ENCODE data around the gene PAH. TPM values are rescaled to one million over a fixed set of nuclear protein-coding genes. Genes with fewer than 3 reads are reported as not detected.

Gene PAH
- not detected for total RNA-seq

DNA sequence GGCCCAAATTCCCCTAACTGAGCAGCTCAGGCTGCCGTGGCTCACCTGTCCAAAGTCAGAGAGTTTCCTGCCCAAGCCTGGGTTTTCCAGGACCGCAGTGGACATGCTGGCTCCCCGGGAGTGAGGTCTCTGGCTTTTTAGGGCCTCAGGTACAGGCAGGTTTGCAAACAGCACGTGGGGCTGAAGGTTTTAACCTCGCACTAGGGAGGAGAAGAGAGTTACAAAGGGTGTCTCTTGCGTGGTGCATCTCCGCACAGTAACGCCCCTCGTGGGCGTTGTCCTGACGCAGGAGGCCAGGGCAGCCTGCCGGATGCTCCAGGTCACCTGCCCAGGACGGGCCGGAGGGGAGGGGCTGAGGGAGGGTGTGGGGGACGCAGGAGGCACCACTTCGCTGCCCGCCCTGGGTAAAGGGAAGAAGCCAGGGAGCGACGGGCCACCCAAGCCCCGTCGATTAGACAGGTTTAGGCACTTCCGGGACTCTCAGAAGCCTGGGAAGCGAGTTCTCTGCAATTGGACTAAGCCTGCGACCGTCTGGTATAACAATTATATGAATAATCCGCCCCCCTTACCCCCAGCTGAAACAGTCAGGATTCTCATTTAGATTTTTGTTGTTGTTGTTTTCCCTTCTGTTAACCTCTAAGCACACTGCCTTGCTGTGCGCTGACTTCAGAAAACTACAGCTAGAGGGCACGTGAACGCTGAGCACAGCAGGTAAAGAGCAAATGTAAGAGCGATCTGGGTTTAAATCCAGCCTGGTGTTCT lies at the start of gene PAH:
TSS of gene PAH (minus strand) at position 219 of the 762 bp plus-strand sequence. CDS start at position 105, 114 bp downstream.
- no peak within 1 kb of the TSS for H3K4me3 ChIP-seq
- TF ChIP-seq, protein P1, sequence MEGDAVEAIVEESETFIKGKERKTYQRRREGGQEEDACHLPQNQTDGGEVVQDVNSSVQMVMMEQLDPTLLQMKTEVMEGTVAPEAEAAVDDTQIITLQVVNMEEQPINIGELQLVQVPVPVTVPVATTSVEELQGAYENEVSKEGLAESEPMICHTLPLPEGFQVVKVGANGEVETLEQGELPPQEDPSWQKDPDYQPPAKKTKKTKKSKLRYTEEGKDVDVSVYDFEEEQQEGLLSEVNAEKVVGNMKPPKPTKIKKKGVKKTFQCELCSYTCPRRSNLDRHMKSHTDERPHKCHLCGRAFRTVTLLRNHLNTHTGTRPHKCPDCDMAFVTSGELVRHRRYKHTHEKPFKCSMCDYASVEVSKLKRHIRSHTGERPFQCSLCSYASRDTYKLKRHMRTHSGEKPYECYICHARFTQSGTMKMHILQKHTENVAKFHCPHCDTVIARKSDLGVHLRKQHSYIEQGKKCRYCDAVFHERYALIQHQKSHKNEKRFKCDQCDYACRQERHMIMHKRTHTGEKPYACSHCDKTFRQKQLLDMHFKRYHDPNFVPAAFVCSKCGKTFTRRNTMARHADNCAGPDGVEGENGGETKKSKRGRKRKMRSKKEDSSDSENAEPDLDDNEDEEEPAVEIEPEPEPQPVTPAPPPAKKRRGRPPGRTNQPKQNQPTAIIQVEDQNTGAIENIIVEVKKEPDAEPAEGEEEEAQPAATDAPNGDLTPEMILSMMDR (IDR thresholded peaks at IDR 0.05), result no peak

DNA sequence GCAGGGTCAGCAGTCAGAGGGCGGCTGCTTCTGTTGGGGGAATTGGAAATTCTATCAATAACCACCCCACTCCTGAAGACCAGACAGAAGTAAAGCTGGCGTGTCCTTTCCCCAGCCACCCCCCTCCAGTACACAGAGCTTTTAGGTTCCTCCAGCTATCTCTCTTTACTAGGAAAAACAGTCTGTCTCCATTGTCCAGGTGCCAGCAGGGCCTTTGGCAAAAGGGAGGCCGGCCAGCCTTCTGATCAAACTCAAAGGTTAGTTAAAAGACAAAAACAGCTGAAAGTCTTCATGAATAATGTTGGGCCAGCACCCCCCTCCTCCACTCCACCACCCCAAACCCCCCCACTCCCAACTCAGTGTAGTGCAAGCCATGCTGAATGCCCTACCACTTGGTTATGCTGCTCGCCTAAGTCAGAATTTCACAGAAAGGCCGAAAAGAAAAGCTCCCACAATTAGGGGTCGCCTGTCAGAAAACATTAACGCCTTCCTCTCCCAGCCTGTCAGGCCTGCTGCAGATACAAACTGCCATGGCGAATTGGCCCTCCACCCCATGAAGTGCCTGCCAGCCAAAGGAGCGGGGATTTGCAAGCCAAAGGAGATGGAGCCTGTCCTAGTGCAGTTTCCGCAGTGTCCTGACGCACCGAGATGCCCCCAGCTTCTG lies 49.3 kb upstream of the PAH start:
- H3K4me3 ChIP-seq, result no peak overlapping the region
- H3K4me1 ChIP-seq, result no peaks in the 10 kb centered on the region
- no peaks in the 10 kb centered on the region for H3K27me3 ChIP-seq
- intact Hi-C loops (cut with DNase I), result no loop called here
- TF ChIP-seq, protein P1 (IDR thresholded peaks at IDR 0.05), result no peak
- no peak overlapping the region for H3K27ac ChIP-seq
- H3K36me3 ChIP-seq, result no peaks in the 10 kb centered on the region
- no peak for DNase-seq (ENCODE audit: low spot score in 2 of 2)
- H3K9me3 ChIP-seq, result no peaks in the 10 kb centered on the region

More for the DNA sequence above, at the start of gene PAH:
- Histone ChIP-seq H3K27me3 (no peaks in the 10 kb centered on the region), H3K4me1 (no peaks in the 10 kb centered on the region), H3K9me3 (no peaks in the 10 kb centered on the region), H3K36me3 (no peaks in the 10 kb centered on the region), H3K27ac (no peak within 1 kb of the TSS)
- intact Hi-C loops (cut with DNase I), result no loop called here
- DNase-seq (ENCODE audit: low spot score in 2 of 2), result no peak

DNA sequence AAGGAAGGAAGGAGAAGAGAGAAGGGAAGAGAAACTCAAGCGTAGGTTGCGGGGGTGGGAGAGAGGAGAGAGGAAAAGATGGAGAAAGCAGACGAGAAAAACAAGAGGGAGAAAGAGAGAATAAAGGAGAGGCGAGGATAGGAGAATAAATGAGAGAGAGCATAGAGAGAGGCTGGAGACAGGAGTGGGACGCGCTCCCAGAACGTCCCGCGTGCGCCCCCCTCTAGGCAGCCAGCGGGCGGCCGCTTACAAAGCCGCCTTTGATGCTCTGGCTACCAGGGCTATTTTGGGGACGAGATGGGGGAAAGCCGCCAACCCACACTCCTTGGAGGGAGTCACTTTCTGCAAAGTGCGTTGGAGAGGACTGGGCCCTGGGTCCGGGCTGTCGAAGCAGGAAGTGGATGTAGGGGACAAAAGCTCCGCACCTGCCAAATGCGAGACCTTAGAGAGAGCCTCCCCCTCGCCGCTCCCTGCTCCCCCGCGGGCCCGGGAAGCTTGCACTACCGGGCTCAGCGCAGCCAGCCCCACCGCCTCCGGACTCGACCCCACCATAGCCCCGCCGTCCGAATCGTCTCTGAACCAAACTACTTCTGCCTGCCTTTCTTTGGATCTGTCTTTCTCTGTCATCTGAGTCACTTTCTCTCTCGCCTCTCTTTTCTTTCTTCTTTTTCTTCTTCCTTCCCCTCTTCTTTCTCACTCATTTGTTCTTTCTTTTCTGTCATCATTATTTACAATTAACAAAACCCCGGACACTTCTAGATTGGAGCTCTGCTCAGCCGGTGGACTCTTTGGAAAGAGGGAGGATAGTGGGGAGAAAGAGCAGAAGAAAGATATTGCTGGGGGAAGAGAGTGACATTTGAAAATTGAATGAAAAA lies 48.5 kb upstream of the PAH start:
- Histone ChIP-seq H3K9me3 (no peaks in the 10 kb centered on the region), H3K36me3 (no peaks in the 10 kb centered on the region), H3K27me3 (no peaks in the 10 kb centered on the region), H3K27ac (no peak overlapping the region), H3K4me3 (no peak overlapping the region), H3K4me1 (no peaks in the 10 kb centered on the region)
- intact Hi-C loops (cut with DNase I), result no loop called here
- TF ChIP-seq, protein P1 (IDR thresholded peaks at IDR 0.05), result no peak
- DNase-seq (ENCODE audit: low spot score in 2 of 2), result no peak

DNA sequence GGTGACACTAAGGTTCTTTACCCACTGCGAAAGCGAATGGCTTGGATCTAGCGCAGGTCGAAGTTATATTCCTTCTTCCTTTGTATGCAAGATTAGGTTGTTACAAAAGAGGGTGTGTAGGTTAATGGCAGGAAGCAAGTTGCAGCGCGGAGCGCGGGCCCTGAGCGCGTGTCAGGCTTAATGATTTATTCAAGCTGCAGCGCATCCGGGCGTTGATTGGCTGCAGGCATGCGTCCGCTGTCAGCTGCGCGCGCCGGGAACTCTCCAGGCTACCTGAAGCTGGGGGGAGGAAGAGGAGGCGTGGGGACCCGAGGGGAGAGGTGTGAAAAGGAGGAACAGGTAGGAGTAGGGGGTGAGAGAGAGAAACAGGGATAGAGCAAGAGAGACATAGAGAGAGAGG lies 47.8 kb upstream of the PAH start:
- intact Hi-C loops (cut with DNase I), result no loop called here
- DNase-seq (ENCODE audit: low spot score in 2 of 2), result no peak
- Histone ChIP-seq H3K27ac (no peak overlapping the region), H3K27me3 (no peaks in the 10 kb centered on the region), H3K9me3 (no peaks in the 10 kb centered on the region), H3K4me1 (no peaks in the 10 kb centered on the region), H3K4me3 (no peak overlapping the region), H3K36me3 (no peaks in the 10 kb centered on the region)
- TF ChIP-seq, protein P1 (IDR thresholded peaks at IDR 0.05), result no peak

DNA sequence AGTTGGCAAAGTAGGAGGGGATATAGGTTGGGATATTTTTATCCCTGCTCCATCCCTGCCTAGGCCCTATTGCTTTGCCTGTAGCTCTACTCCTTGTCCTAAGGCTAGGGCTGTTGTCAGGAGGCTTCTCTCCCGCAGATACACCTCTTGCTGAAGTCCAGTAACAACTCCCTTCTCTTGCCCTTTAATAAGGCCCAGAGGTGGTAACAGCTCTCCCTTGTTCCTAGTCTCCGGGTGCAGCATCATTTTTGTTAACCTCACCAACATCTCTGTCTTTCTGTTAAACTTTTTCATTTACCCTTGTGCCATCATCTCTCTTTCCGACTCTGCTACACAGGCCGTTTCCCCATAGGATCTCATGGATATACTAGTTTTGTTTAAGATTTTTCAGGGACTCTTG lies 46.8 kb upstream of the PAH start:
- Histone ChIP-seq H3K36me3 (no peaks in the 10 kb centered on the region), H3K4me3 (no peak overlapping the region), H3K27me3 (no peaks in the 10 kb centered on the region), H3K4me1 (no peaks in the 10 kb centered on the region), H3K27ac (no peak overlapping the region), H3K9me3 (no peaks in the 10 kb centered on the region)
- DNase-seq (ENCODE audit: low spot score in 2 of 2), result no peak
- TF ChIP-seq, protein P1 (IDR thresholded peaks at IDR 0.05), result no peak
- intact Hi-C loops (cut with DNase I), result no loop called here

Data from ascending aorta (tissue), 2 donors.